Stimulated activated CD8-positive, alpha-beta memory T cell treated with anti-CD3 and anti-CD28 coated beads, Interleukin-4, amount 100 ng/mL, for 4 hours (primary cell): ENCODE results near the gene POLR2L.

Experiments
- DNase-seq, 2 donors: peaks; one replicate each; pipeline ENCODE4 v3.0.0-alpha.2; 2020; ENCODE audit warnings: low read depth in 2 of 2, low spot score in 1 of 2

POLR2L gene

GRCh38 chr11:796565-797295 is 45.6 kb downstream of the POLR2L start:
- no peak for DNase-seq

- DNase-seq = peak; percentile 62 to 77
Measured at GRCh38 chr11:795634-796564, 46.4 kb downstream of the POLR2L start.

- no peak for DNase-seq
Measured at GRCh38 chr11:794766-795633, 47.3 kb downstream of the POLR2L start.

- no peak for DNase-seq
Measured at GRCh38 chr11:794013-794765, 48.1 kb downstream of the POLR2L start.

GRCh38 chr11:793556-793955 is 48.8 kb downstream of the POLR2L start:
- no peak for DNase-seq

DNA sequence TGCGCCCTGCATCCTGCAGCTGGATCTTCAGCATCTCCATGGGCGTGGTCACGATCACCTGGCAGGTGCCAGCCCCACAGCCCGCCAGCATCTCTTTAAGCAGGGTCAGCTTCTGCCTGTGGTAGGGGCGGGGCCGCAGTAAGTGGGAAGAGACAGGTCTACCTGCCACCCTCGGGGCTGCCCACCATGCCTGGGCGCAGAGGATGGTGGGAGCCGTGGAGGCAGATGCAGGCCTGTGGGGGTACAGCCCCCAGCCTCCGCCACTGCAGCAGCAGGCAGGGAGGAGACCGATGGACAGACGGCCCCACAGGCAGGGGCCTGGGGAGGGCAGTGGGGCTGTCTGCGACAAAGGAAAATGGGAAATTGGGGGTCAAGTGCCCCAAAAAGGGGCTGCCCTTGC is 49.5 kb downstream of the POLR2L start:
- DNase-seq = no peak

GRCh38 chr11:792535-792821 is 49.9 kb downstream of the POLR2L start:
- DNase-seq = no peak

GRCh38 chr11:791658-792534 is 50.4 kb downstream of the POLR2L start:
- no peak for DNase-seq

- no peak for DNase-seq
Measured at GRCh38 chr11:790721-791564, 51.4 kb downstream of the POLR2L start.

GRCh38 chr11:789943-790342 is 52.4 kb downstream of the POLR2L start, which contains the start of gene CEND1:
Gene CEND1 (minus strand): TSS chr11:790090. CDS start chr11:788576, 1,514 bp downstream.
- DNase-seq = no peak
